ENCODE measurements around the gene IDE.

The IDE gene

DNA sequence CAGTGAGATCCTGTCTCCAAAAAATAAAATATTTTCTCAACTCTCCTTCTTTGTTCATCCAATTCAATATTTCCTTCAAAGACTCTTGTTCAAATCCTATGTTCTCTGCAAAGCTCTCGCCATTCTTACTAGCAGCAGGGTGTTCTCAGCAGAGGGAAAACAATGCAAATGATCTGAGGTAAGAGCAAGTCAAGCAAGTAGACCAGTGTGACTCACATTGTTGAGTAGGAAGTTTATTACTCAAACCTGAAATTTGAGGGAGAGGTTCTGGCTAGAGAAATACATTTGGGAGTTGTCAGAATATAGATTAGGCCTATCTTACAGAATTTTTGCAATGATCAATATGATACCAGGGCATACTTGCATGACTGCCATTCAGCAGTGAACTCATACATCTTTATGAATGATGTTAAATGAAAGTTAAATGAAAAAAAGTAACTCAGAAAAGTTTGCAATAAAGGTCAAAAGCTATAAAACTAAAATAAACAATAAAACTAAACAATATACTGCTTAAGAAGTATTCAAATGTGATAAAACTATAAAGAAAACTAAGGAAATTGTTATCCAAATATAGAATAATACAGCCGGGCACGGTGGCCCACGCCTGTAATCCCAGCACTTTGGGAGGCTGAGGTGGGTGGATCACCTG lies 5.8 kb downstream of the IDE start:
- no peak for TF ChIP-seq CTCF (IDR thresholded peaks at IDR 0.05; ENCODE audit: control insufficient read depth, insufficient read depth, low read depth, low read length, missing control alignments)
- no peak overlapping the region for H3K4me3 ChIP-seq (ENCODE audit: control insufficient read depth, low read depth, low read length)
- no peak for DNase-seq (ENCODE audit: low read depth)

DNA sequence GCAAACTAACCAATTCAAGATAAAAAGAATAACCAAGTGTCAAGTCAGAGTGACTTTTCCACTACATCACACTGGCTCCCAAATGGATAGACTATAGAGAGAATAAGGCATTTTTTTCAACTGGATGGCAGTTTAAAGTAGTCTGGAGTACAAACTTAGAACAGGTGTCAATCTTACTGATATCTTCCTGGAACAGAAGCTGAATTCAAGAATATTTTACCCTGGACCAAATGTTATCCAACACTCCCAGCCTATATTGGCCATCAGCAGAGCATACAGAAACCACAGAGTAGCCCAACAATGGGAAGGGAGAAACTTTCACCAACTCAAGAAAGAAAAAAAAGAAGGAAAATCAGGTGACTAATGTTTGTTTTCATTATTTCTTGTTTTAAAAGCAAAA lies 11.5 kb downstream of the IDE start:
- no peak for DNase-seq (ENCODE audit: low read depth)
- H3K4me3 ChIP-seq (ENCODE audit: control insufficient read depth, low read depth, low read length), result no peak overlapping the region
- TF ChIP-seq CTCF (IDR thresholded peaks at IDR 0.05; ENCODE audit: control insufficient read depth, insufficient read depth, low read depth, low read length, missing control alignments), result no peak

GRCh38 chr10:92559046-92559445 lies 14.8 kb downstream of the IDE start:
- no peak for DNase-seq (ENCODE audit: low read depth)
- no peak overlapping the region for H3K4me3 ChIP-seq (ENCODE audit: control insufficient read depth, low read depth, low read length)
- TF ChIP-seq CTCF (IDR thresholded peaks at IDR 0.05; ENCODE audit: control insufficient read depth, insufficient read depth, low read depth, low read length, missing control alignments), result no peak

GRCh38 chr10:92553959-92554358 lies 19.9 kb downstream of the IDE start:
- no peak overlapping the region for H3K4me3 ChIP-seq (ENCODE audit: control insufficient read depth, low read depth, low read length)
- DNase-seq (ENCODE audit: low read depth), result no peak
- no peak for TF ChIP-seq CTCF (IDR thresholded peaks at IDR 0.05; ENCODE audit: control insufficient read depth, insufficient read depth, low read depth, low read length, missing control alignments)

DNA sequence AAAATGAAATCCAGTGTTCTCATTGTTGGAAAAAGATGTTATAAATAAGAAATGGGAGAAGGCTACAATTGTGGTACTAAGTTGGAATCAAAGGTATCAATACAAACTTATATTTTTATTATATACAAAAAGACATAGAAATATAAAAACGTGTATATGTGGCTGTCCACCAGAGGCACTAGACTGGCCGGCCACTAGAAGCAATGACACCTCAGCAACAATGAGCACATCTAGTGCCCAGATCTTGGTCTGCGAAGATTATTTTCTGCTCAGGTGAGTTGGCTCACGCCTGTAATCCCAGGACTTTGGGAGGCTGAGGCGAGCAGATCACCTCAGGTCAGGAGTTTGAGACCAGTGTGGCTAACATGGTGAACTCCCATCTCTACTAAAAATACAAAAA lies 21.6 kb downstream of the IDE start:
- TF ChIP-seq CTCF (IDR thresholded peaks at IDR 0.05; ENCODE audit: control insufficient read depth, insufficient read depth, low read depth, low read length, missing control alignments), result no peak
- H3K4me3 ChIP-seq (ENCODE audit: control insufficient read depth, low read depth, low read length), result no peak overlapping the region
- DNase-seq (ENCODE audit: low read depth), result no peak

DNA sequence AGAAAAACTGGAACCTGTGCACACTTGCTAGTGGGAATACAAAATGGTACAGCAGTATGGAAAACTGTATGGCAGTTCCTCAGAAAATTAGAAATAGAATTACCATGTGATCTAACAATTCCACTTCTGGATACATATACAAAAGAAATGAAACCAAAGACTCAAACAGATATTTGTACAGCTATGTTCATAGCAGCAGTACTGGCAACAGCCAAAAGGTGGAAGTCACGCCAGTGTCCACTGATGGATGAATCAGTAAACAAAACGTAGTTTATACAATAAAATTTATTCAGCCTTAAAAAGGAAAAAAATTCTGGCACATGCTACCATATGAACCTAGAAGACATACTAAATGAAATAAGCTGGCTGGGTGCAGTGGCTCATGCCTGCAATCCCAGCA lies 23.0 kb downstream of the IDE start:
- no peak for TF ChIP-seq CTCF (IDR thresholded peaks at IDR 0.05; ENCODE audit: control insufficient read depth, insufficient read depth, low read depth, low read length, missing control alignments)
- DNase-seq (ENCODE audit: low read depth), result no peak
- H3K4me3 ChIP-seq (ENCODE audit: control insufficient read depth, low read depth, low read length), result no peak overlapping the region

DNA sequence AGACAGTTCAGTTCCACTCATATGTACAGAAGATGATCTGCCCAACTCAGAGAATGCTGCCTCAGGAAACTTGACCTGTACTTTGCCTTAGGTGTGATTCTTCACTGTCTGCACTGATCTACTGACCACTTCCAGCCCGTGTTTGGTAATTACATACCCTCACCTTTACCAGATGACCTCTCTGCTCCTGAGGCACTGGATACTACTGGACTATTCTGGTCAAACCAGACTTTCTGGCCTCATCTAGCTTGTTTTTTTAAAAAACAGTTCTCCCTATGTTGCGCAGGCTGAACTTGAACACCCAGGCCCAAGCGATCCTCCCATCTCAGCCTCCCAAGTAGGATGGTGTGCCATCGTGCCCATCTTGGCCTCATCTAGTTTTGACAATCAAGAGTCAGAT lies 26.2 kb downstream of the IDE start:
- no peak for DNase-seq (ENCODE audit: low read depth)
- no peak for TF ChIP-seq CTCF (IDR thresholded peaks at IDR 0.05; ENCODE audit: control insufficient read depth, insufficient read depth, low read depth, low read length, missing control alignments)
- H3K4me3 ChIP-seq (ENCODE audit: control insufficient read depth, low read depth, low read length), result no peak overlapping the region
